Mononuclear cell (primary cell): ENCODE measurements around the gene ATP8B1. TPM values are rescaled to one million over a fixed set of nuclear protein-coding genes. Genes with fewer than 3 reads are reported as not detected.

Experiments
- H3K27me3 ChIP-seq: 2 replicates; pipeline ENCODE4 v1.6.0; 2011; ENCODE audit warnings: low read length, control low read depth; ENCODE audit not compliant: insufficient read depth
- H3K4me1 ChIP-seq: 2 replicates; pipeline ENCODE4 v1.5.1; 2011; ENCODE audit warnings: mild to moderate bottlenecking, low read length, control low read depth; ENCODE audit not compliant: insufficient read depth
- H3K4me3 ChIP-seq: 2 replicates; pipeline ENCODE4 v1.5.1; 2011; ENCODE audit warnings: mild to moderate bottlenecking, low read length, moderate library complexity
- H3K9me3 ChIP-seq: 2 replicates; pipeline ENCODE4 v1.5.1; 2011; ENCODE audit warnings: low read depth, mild to moderate bottlenecking, control low read depth, low read length
- total RNA-seq: library from RNA; depleted of rRNA; stranded (reverse); fragments of >200 nt; gene quantifications from one replicate; pipeline ENCODE4 v1.2.3, GENCODE V29; 2012

ATP8B1 gene
- total RNA-seq, 1 donor, result not detected

- peaks cover 34% of the 10 kb centered on the region for H3K4me1 ChIP-seq
- no peak overlapping the region for H3K4me3 ChIP-seq
- H3K27me3 ChIP-seq, result no peaks in the 10 kb centered on the region
- H3K9me3 ChIP-seq, result no peaks in the 10 kb centered on the region
These were observed 31.9 kb downstream of the ATP8B1 start for GRCh38 chr18:57771193-57771592.

DNA sequence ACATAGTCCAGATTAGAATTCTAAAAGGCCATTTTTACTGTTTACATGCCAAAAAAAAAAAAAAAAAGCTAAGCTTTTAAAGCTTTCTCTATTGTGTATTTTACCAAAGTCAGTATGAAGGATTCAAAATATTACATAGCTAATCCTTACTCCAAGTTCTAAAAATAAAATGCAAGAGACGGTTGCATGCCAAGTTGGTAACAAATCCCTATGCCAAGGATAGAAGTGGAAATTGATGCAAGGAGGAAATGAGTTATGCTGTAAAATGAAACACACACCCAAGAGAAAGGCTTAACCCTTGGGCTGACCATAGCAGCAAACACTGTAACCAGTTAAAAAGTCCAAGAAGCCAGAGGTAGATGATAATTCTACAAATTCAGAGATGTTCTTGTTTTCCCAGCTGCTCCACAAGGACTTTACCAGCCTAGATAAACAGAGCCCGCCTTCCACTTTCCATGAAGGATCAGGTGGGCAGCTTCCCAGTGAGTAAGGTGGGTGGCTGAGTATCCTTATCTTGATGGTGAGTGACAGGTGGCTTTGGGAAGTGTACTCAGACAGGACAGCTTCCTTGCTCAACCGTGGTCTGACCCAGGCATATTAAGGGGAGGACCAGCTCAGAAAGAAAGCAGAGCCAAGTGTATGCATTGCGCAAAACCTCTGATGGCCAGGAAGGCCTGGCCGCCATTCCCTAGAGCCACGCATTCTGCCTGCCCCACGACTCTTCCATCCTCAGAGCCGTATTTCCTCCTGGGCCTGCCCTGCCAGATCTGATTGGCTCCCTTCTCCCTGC is 34.4 kb downstream of the ATP8B1 start:
- Histone ChIP-seq H3K27me3 (no peaks in the 10 kb centered on the region), H3K4me3 (no peak overlapping the region), H3K9me3 (no peaks in the 10 kb centered on the region), H3K4me1 (peaks cover 33% of the 10 kb centered on the region)

DNA sequence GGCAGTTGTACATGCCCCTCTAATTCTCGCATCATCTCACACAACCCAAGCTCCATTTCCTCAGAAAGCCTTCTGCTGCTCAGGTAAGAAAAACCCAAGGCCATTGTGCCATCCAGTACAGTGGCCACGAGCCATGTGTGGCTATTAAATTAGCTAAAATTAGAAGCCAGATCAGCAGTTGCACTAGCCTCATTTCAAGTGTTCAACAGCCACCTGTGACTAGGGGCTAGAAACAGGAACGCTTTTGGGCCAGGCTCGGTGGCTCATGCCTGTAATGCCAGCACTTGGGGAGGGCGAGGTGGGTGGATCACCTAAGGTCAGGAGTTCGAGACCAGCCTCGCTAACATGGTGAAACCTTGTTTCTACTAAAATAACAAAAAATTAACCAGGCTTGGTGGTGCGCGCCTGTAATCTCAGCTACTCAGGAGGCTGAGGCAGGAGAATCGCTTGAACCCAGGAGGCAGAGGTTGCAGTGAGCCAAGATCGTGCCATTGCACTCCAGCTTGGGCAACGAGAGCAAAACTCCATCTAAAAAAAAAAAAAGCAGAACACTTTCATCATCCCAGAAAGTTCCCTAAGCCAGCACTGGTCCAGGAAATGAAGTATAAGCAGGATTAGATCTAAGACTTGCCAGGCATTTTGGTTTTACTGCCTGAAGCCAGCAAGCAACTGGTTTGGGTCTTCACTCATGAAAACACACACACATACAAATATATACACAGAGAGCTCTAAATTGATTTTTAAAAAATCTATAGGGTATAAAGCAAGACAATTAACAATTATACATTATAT is 35.7 kb downstream of the ATP8B1 start:
- Histone ChIP-seq H3K4me3 (no peak overlapping the region), H3K4me1 (peaks cover 33% of the 10 kb centered on the region), H3K9me3 (no peaks in the 10 kb centered on the region), H3K27me3 (no peaks in the 10 kb centered on the region)

- H3K4me1 ChIP-seq, result peaks cover 20% of the 10 kb centered on the region
These were observed 38.1 kb downstream of the ATP8B1 start for GRCh38 chr18:57764995-57765394.

DNA sequence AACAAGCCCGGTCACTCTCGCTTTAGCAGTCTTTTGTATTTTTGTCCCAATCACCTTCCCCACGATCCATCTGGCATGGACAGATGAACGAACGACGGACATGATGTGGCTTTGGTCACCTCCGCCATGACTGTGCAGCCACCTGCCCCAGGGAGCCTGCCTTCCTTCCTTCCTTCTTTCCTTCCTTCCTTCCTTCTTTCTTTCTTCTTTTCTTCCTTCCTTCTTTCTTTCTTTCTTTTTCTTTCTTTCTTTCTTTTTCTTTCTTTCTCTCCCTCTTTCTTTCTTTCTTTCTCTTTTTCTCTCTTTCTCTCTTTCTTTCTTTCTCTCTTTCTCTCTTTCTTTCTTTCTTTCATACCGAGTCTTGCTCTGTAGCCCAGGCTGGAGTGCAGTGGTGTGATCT is 39.0 kb downstream of the ATP8B1 start:
- Histone ChIP-seq H3K27me3 (no peaks in the 10 kb centered on the region), H3K4me1 (peaks cover 14% of the 10 kb centered on the region), H3K4me3 (no peak overlapping the region), H3K9me3 (no peaks in the 10 kb centered on the region)

More at GRCh38 chr18:57764995-57765394, 38.1 kb downstream of the ATP8B1 start:
- H3K9me3 ChIP-seq, result no peaks in the 10 kb centered on the region
- H3K4me3 ChIP-seq, result no peak overlapping the region
- H3K27me3 ChIP-seq, result no peaks in the 10 kb centered on the region

- Histone ChIP-seq H3K27me3 (no peaks in the 10 kb centered on the region), H3K4me1 (peaks cover 2% of the 10 kb centered on the region), H3K4me3 (no peak overlapping the region), H3K9me3 (no peaks in the 10 kb centered on the region)
These were observed 40.4 kb downstream of the ATP8B1 start for GRCh38 chr18:57762686-57763085.

- Histone ChIP-seq H3K27me3 (no peaks in the 10 kb centered on the region), H3K4me3 (no peak overlapping the region), H3K4me1 (no peaks in the 10 kb centered on the region), H3K9me3 (no peaks in the 10 kb centered on the region)
These were observed 43.5 kb downstream of the ATP8B1 start for GRCh38 chr18:57759650-57760049.

- no peaks in the 10 kb centered on the region for H3K27me3 ChIP-seq
- H3K9me3 ChIP-seq, result no peaks in the 10 kb centered on the region
- H3K4me1 ChIP-seq, result no peaks in the 10 kb centered on the region
- H3K4me3 ChIP-seq, result no peak overlapping the region
These were observed 47.5 kb downstream of the ATP8B1 start for GRCh38 chr18:57755473-57756067.

DNA sequence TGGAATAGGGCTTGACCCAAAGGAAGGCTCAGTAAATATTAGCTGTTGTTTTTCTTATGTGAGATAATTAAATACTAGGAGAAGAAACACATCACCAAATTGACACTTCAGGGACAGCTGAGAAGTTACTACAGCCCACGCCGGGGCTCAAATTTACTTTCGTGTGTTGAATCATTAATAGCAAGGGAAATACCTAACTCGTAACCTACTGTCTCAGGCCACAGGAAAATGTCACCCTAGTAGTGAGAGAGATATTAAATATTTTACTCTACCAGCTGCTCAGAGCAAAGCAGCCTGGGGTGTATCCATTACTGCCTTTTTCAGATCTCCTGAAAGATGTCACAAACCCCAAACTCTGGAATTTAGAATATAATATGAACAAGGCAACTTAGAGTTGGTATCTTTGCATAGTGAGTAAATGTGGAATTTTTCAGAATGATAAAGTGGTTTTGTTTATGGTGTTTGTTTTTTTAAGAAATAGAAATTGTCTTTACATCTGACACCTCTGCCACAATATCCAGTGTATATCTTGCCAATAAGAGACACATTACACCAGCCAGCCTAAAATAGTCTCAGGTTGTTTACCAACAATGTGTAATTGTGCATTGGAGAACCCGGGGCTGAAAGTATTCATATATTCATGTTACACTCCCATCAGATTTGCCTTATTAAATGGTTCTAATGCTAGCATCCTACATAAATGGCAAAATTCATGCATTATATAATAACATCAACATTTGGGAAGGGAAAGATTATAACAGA is 48.4 kb downstream of the ATP8B1 start:
- Histone ChIP-seq H3K27me3 (no peaks in the 10 kb centered on the region), H3K4me1 (peaks cover 2% of the 10 kb centered on the region), H3K4me3 (no peak overlapping the region), H3K9me3 (no peaks in the 10 kb centered on the region)

GRCh38 chr18:57753063-57753462 is 50.1 kb downstream of the ATP8B1 start:
- no peaks in the 10 kb centered on the region for H3K9me3 ChIP-seq

DNA sequence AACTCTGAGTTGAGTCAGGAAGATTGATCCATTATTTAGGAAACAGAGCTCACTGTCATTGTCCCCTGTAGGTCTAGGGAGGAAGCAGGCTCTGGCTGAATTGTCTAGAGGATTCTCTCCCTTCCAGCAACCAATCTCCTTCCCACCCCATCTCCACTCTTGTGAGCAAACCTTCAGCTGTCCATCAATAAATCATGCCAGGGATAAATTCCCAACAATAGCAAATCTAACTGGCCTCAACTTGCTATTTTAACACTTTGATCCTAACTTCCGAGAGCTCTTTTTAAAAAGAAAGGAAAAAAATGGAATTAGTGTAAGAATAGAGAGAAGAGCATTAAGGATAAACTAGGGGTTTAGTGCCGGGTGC is 53.5 kb downstream of the ATP8B1 start:
- Histone ChIP-seq H3K4me1 (peaks cover 24% of the 10 kb centered on the region), H3K27me3 (no peaks in the 10 kb centered on the region), H3K4me3 (no peak overlapping the region), H3K9me3 (no peaks in the 10 kb centered on the region)

More at GRCh38 chr18:57753063-57753462, 50.1 kb downstream of the ATP8B1 start:
- H3K4me1 ChIP-seq, result peaks cover 18% of the 10 kb centered on the region
- H3K4me3 ChIP-seq, result no peak overlapping the region
- no peaks in the 10 kb centered on the region for H3K27me3 ChIP-seq

GRCh38 chr18:57748770-57749603 is 54.1 kb downstream of the ATP8B1 start:
- Histone ChIP-seq H3K27me3 (no peaks in the 10 kb centered on the region), H3K9me3 (no peaks in the 10 kb centered on the region), H3K4me1 (peaks cover 24% of the 10 kb centered on the region), H3K4me3 (no peak overlapping the region)

GRCh38 chr18:57747809-57748680 is 55.1 kb downstream of the ATP8B1 start:
- Histone ChIP-seq H3K4me3 (no peak overlapping the region), H3K9me3 (no peaks in the 10 kb centered on the region), H3K4me1 (peaks cover 24% of the 10 kb centered on the region), H3K27me3 (no peaks in the 10 kb centered on the region)
